A549 (cell line): ENCODE results near the gene UCMA.

Source experiments
- CBX8 ChIP-seq: fragments of 200-600 bp; sonication (generic); IDR thresholded peaks from 2 replicates; pipeline ENCODE4 v1.6.1; 2016
- CHD2 ChIP-seq: fragments of 150-350 bp; IDR thresholded peaks from 2 replicates; pipeline ENCODE4 v1.6.1; 2014; ENCODE audit warnings: low read length; ENCODE audit not compliant: partially characterized antibody
- EP300 ChIP-seq, 2 experiments: fragments of >200 bp; sonication (Bioruptor Twin); formaldehyde crosslinking; IDR thresholded peaks; 2 replicates in 1 of 2; 3 replicates in 1 of 2; pipeline ENCODE4 v1.6.1; 2016 to 2017
- ESRRA ChIP-seq: fragments of 150-350 bp; IDR thresholded peaks from 2 replicates; pipeline ENCODE4 v1.6.1; 2014; ENCODE audit warnings: mild to moderate bottlenecking, low read length, borderline replicate concordance
- HDAC2 ChIP-seq: fragments of 200-600 bp; sonication (generic); IDR thresholded peaks from 2 replicates; pipeline ENCODE4 v1.6.1; 2016
- HOXA7 ChIP-seq: fragments of 250-450 bp; sonication (Bioruptor Pico); IDR thresholded peaks from 2 replicates; pipeline ENCODE4 v1.5.0; 2020; ENCODE audit warnings: mild to moderate bottlenecking, moderate library complexity
- MAFK ChIP-seq: fragments of 450-650 bp; IDR thresholded peaks from 2 replicates; pipeline ENCODE4 v1.6.1; 2014; ENCODE audit not compliant: partially characterized antibody
- MAZ ChIP-seq: fragments of 150-350 bp; IDR thresholded peaks from 2 replicates; pipeline ENCODE4 v1.6.1; 2014; ENCODE audit warnings: antibody characterized with exemption, low read depth, low read length, borderline replicate concordance
- POLR2A ChIP-seq: IDR thresholded peaks from 2 replicates; pipeline ENCODE4 v1.6.1; 2012; ENCODE audit warnings: mild to moderate bottlenecking, low read length
- POLR2AphosphoS2 ChIP-seq: conservative IDR thresholded peaks from 2 replicates; pipeline ENCODE4 v1.6.1; 2012; ENCODE audit warnings: low read length, improper control_type of control experiment, inconsistent platforms
- RCOR1 ChIP-seq: fragments of 150-350 bp; IDR thresholded peaks from 2 replicates; pipeline ENCODE4 v1.6.1; 2014; ENCODE audit warnings: antibody characterized with exemption, low read length, low read depth
- SMC3 ChIP-seq: fragments of >200 bp; sonication (Bioruptor Twin); formaldehyde crosslinking; IDR thresholded peaks from 3 replicates; pipeline ENCODE4 v1.6.1; 2018; ENCODE audit warnings: inconsistent platforms
- TF ChIP-seq, protein P1 (sequence below): fragments of >200 bp; sonication (Bioruptor Twin); formaldehyde crosslinking; IDR thresholded peaks from 3 replicates; pipeline ENCODE4 v1.5.1; 2016
- TF ChIP-seq, protein P2 (sequence below): IDR thresholded peaks from 2 replicates; pipeline ENCODE4 v1.6.1; 2012

DNA sequence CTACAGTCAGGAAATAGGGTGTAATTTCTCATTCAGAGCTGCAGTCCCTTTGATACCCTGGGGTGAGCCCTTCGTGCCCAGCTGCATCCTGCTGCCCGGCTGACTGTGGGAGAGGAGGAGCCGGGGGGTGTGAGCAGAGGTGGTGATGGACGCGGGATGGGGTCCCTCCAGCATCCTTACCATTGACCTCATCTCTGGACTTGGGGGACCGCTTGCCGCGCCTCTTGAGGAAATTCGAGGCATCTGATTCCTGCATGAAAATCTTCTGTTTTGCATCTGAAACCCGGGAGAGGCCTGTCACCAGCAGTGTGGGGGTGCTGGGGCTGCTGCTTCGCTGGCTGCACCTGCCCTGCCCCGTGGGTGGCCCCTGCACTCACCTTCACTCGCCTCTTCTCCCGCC lies 816 bp downstream of the UCMA start:
- no peak for TF ChIP-seq POLR2A
- TF ChIP-seq, protein P1, sequence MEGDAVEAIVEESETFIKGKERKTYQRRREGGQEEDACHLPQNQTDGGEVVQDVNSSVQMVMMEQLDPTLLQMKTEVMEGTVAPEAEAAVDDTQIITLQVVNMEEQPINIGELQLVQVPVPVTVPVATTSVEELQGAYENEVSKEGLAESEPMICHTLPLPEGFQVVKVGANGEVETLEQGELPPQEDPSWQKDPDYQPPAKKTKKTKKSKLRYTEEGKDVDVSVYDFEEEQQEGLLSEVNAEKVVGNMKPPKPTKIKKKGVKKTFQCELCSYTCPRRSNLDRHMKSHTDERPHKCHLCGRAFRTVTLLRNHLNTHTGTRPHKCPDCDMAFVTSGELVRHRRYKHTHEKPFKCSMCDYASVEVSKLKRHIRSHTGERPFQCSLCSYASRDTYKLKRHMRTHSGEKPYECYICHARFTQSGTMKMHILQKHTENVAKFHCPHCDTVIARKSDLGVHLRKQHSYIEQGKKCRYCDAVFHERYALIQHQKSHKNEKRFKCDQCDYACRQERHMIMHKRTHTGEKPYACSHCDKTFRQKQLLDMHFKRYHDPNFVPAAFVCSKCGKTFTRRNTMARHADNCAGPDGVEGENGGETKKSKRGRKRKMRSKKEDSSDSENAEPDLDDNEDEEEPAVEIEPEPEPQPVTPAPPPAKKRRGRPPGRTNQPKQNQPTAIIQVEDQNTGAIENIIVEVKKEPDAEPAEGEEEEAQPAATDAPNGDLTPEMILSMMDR, result no peak
- TF ChIP-seq RCOR1, result no peak
- no peak for TF ChIP-seq HDAC2
- TF ChIP-seq POLR2AphosphoS2, result no peak
- TF ChIP-seq SMC3, result no peak
- no peak for TF ChIP-seq ESRRA
- no peak for TF ChIP-seq CHD2
- TF ChIP-seq, protein P2, sequence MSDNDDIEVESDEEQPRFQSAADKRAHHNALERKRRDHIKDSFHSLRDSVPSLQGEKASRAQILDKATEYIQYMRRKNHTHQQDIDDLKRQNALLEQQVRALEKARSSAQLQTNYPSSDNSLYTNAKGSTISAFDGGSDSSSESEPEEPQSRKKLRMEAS, result no peak
- TF ChIP-seq HOXA7 (CRISPR knock-in tag), result no peak
- no peak for TF ChIP-seq EP300 (IDR thresholded peaks at IDR 0.05)
- no peak for TF ChIP-seq MAZ
- no peak for TF ChIP-seq CBX8
- TF ChIP-seq MAFK, result no peak
